Measurements from ENCODE around the gene UTY. TPM values are rescaled to one million over a fixed set of nuclear protein-coding genes. Genes with fewer than 3 reads are reported as not detected.

UTY gene
- total and polyA plus RNA-seq, 8 donors = 1.9 to 54.0 (median 11.2) TPM; not detected in 3

- H3K4me1 ChIP-seq = peaks cover 0 to 7% (median 0%) of the 10 kb centered on the region in 4 donors
- peaks cover 0 to 49% (median 0%) of the 10 kb centered on the region in 4 donors for H3K36me3 ChIP-seq
- intact Hi-C loops (cut with DNase I; ENCODE audit: low total_unique reads) = no loop called here
- no peak overlapping the region for H3K4me3 ChIP-seq
- TF ChIP-seq EP300 (IDR thresholded peaks at IDR 0.05) (no peak), POLR2A (IDR thresholded peaks at IDR 0.05) (no peak), CTCF (IDR thresholded peaks at IDR 0.05) (no peak), POLR2AphosphoS5 (IDR thresholded peaks at IDR 0.05) (no peak)
- H3K27me3 ChIP-seq = no peaks in the 10 kb centered on the region
- WGBS, 5 donors = 50 to 61% (median 55%) methylated on average over 5 of the region's 5 CpGs; no CpG with 5 or more reads in 2 of the 5 donors
- no peak for DNase-seq
- no peaks in the 10 kb centered on the region for H3K9me3 ChIP-seq
- H3K27ac ChIP-seq = no peak overlapping the region
Measured at GRCh38 chrY:13337934-13338333, 141.9 kb downstream of the UTY start.

- TF ChIP-seq EP300 (IDR thresholded peaks at IDR 0.05) = no peak
- TF ChIP-seq CTCF (IDR thresholded peaks at IDR 0.05) = no peak
- TF ChIP-seq POLR2A (IDR thresholded peaks at IDR 0.05) = no peak
- TF ChIP-seq POLR2AphosphoS5 (IDR thresholded peaks at IDR 0.05) = no peak
- Histone ChIP-seq H3K4me3 (no peak overlapping the region), H3K4me1 (peaks cover 0 to 14% (median 0%) of the 10 kb centered on the region in 4 donors), H3K9me3 (no peaks in the 10 kb centered on the region), H3K27me3 (no peaks in the 10 kb centered on the region), H3K36me3 (peaks cover 0 to 26% (median 0%) of the 10 kb centered on the region in 4 donors), H3K27ac (no peak overlapping the region)
- no peak for DNase-seq
- intact Hi-C loops (cut with DNase I; ENCODE audit: low total_unique reads) = no loop called here
- WGBS, 5 donors = 74 to 96% (median 88%) methylated on average over 5 of the region's 5 CpGs; no CpG with 5 or more reads in 2 of the 5 donors
Measured at GRCh38 chrY:13333791-13334190, 146.0 kb downstream of the UTY start.

- no peaks in the 10 kb centered on the region for H3K9me3 ChIP-seq
- H3K27ac ChIP-seq = no peak overlapping the region
- H3K4me1 ChIP-seq = peaks cover 0 to 14% (median 0%) of the 10 kb centered on the region in 4 donors
- intact Hi-C loops (cut with DNase I; ENCODE audit: low total_unique reads) = no loop called here
- no peak for TF ChIP-seq CTCF (IDR thresholded peaks at IDR 0.05)
- TF ChIP-seq POLR2A (IDR thresholded peaks at IDR 0.05) = no peak
- TF ChIP-seq EP300 (IDR thresholded peaks at IDR 0.05) = no peak
- no peak for TF ChIP-seq POLR2AphosphoS5 (IDR thresholded peaks at IDR 0.05)
- no peak overlapping the region for H3K4me3 ChIP-seq
- no peak for DNase-seq
- no peaks in the 10 kb centered on the region for H3K27me3 ChIP-seq
- 67 to 77% methylated on average over 1 to 2 of the region's 2 CpGs; no CpG with 5 or more reads in 3 of the 5 donors for WGBS, 5 donors
- H3K36me3 ChIP-seq = peaks cover 0 to 32% (median 0%) of the 10 kb centered on the region in 4 donors
Measured at GRCh38 chrY:13330651-13331050, 149.2 kb downstream of the UTY start.

GRCh38 chrY:13312966-13313365, 166.9 kb downstream of the UTY start:
- no peak overlapping the region for H3K4me3 ChIP-seq
- 95 to 100% (median 100%) methylated on average over 1 of the region's 1 CpG; no CpG with 5 or more reads in 2 of the 5 donors for whole genome bisulfite sequencing, 5 donors

More at GRCh38 chrY:13312966-13313365, 166.9 kb downstream of the UTY start:
- Histone ChIP-seq H3K4me1 (no peaks in the 10 kb centered on the region), H3K36me3 (peaks cover 0 to 23% (median 0%) of the 10 kb centered on the region in 4 donors), H3K9me3 (no peaks in the 10 kb centered on the region), H3K27me3 (no peaks in the 10 kb centered on the region), H3K27ac (no peak overlapping the region)
- TF ChIP-seq POLR2A (IDR thresholded peaks at IDR 0.05) (no peak), POLR2AphosphoS5 (IDR thresholded peaks at IDR 0.05) (no peak), CTCF (IDR thresholded peaks at IDR 0.05) (no peak), EP300 (IDR thresholded peaks at IDR 0.05) (no peak)
- no peak for DNase-seq
- intact Hi-C loops (cut with DNase I; ENCODE audit: low total_unique reads) = no loop called here
